Measurements from ENCODE around the gene RNF8.
"Not testable (repeated sequence)": the region's sequence is repeated elsewhere in the genome, so short reads cannot be mapped to it uniquely, and the experiment has no call there.

The RNF8 gene

DNA sequence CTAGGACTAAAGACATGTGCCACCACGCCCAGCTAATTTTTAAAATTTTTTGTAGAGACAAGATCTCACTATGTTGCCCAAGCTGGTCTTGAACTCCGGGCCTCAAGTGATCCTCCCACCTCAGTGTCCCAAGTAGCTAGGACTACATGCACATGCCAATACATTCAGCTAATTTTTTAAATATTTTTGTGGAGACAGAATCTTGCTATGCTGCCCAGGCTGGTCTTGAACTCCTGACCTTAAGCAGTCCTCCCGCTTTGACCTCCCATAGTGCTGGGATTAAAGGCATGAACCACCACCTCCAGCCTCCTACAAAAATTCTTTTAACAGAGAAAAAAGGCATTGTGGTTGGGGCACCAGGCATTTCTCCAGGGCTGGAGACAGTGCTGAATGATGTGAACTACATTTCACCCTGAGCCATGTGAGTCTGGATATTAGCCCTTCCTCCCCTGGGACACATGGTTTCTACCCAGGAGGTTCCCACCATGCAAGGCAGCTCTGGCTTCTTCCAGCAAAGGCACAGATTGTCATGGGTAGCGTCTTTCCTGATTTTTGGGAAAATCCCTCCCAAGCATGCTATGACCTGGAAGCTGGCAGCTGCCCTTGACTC lies 42.9 kb downstream of the RNF8 start:
- H3K4me3 ChIP-seq (ENCODE audit: low read depth, low read length), result no peak overlapping the region

DNA sequence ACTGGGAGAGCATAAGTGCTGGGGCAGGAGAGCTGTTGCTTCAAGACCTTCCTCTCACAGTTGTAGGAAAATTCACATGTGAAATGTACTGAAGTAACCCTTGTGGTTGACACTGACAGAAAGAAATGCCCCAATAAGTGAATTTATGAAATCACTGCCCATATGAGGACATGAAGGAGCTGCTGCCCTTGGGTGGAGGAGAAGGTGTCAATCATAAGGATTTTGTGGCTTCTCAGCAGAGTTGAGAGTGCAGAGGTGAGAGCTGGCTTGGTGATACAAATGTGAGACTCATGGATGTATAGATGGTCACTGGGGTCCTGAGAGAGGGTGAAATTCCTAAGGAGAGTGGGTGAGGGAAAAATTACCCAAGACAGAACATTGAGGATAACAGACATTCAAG lies 45.3 kb downstream of the RNF8 start:
- no peak overlapping the region for H3K4me3 ChIP-seq (ENCODE audit: low read depth, low read length)

DNA sequence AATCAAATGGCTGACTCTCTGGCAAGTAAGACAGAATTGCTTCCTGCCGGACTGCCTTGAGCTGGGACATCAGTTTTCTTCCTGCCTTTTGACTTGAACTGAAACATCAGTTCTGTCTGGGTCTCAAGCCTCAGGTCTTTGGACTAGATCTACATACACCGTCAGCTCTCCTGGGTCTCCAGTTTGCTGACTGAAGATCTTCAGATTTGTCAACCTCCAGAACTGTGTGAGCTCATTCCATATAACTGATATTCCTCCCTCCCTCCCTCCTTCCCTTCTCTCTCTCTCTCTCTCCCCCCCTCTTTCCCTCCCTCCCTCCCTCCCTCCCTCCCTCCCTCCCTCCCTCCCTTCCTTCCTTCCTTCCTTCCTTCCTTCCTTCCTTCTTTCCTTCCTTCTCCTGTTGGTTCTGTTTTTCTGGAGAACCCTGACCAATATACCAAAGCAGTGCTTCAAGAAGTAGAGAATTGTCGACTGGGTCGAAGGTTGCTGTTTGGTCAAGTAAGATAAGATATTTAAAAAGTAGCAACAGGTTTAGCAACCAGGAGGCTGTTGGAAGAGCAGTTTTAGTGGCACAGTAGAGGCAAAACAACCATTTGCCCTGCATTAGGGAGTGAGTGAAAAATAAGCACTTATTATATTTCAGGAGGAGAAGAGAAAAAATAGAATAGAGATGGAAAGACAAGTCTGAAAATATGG lies 46.2 kb downstream of the RNF8 start:
- no peak overlapping the region for H3K4me3 ChIP-seq (ENCODE audit: low read depth, low read length)

DNA sequence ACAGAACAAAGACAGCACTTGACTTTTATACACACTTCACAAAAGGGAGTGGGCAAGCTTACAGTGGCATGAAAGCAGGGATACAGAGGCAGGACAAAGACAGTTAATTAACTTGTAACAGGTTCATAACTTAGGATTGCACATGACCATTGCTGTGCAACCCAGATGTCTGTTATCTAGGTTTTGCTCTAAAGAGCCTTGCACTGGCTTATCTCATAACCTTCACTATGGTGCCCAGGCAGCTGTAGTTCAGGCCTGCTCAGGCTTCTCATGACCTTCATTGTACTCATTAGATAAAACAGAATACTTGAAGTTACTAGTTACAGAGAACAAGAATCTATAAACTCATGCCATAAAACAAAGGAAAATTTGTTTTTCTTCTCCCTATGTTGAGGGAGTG lies 47.9 kb downstream of the RNF8 start:
- not testable (repeated sequence) for H3K4me3 ChIP-seq (ENCODE audit: low read depth, low read length)

DNA sequence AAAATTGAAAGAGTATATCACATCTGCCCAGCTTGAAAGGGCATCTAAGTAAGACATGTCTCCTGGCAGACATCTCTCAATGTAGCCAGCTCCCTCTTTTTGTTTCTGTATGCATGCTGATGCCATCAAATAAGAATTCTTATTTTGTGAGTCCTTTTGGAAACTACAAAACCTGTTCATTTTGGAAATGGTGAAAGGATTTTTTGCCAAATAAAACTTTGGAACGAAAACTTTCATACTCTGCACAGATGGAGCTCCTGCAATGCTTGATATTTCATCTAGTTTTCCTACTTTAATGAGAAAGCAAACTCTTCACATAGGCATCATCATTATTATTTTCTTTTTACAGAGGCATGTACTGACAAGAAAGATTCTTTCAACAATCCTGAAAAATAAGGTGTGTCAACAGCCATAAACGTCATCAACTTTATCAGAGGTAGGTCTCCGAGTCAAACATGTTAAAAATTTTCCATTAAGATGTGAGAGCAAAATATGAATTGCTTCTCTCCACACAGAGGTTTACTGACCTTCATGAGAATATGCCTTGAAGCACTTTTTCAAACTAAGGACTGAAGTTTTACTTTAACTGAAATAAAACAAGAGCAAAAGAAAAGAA lies 53.1 kb downstream of the RNF8 start:
- no peak overlapping the region for H3K4me3 ChIP-seq (ENCODE audit: low read depth, low read length)

DNA sequence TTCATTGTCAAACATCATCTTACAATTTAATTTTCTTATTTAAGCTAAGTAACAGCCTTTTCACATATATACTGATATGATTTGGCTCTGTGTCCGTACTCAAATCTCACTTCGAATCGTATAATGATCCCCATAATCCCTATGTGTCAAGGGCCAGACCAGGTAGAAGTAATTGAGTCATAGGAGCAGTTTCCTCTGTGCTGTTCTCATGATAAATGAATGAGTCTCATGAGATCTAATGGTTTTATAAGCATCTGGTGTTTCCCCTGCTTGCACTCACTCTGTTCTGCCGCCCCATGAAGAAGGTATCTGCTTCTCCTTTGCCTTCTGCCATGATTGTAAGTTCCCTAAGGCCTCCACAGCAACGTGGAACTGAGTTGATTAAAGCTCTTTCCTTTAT lies 54.2 kb downstream of the RNF8 start:
- H3K4me3 ChIP-seq (ENCODE audit: low read depth, low read length), result no peak overlapping the region

DNA sequence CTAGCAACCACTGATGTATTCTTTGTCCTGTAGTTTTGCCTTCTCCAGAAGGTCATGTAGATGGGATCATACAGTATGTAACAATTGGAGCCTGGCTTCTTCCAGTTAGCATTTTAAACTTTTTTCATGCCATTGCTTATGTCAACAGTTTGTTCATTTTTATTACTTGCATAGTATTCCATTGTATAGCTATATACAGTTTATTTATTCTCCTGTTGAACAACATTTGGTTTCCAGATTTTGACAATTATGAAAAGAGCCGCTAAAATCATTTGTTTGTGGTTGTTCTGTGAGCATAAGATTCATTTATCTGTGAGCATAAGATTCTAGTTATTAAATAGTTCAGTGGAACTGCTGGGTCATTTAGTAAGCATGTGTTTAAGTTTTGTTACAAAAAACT lies 55.7 kb downstream of the RNF8 start:
- H3K4me3 ChIP-seq (ENCODE audit: low read depth, low read length), result no peak overlapping the region

DNA sequence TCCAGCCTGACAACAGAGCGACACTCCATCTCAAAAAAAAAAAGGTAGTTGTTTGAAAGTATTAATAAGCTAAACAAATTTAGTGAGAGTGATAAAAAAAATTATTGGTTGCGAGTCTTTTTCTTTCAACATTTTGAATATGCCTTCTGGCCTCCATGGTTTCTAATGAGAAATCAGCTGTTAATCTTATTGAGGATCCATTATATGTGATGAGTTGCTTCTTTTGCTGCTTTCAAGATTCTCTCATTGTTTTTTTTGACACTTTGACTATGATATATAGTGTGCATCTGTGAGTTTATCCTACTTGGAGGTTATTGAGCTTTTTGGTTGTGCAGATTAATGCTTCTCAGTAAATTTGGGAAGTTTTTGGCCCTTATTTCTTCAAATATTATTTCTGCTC lies 63.6 kb downstream of the RNF8 start:
- H3K4me3 ChIP-seq (ENCODE audit: low read depth, low read length), result no peak overlapping the region

DNA sequence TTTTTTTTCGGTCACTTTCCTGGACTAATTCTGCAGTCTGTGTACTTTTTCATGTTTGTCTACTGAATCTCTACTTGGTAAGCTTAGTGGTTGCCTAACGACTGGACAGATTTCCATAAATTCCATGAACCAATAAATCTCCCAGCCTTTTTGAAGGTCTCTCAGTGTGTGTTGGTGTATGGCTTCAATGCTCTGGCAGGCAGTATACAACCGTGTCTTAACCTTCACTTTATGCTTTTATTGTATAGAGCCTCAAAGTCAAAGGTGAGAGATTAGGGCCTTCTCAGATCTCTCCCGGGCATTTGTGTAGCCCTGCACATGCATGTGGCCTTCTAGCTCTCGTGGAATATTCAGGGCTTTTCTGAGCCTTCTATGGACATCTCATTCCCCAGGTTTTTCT lies 64.9 kb downstream of the RNF8 start:
- no peak overlapping the region for H3K4me3 ChIP-seq (ENCODE audit: low read depth, low read length)

DNA sequence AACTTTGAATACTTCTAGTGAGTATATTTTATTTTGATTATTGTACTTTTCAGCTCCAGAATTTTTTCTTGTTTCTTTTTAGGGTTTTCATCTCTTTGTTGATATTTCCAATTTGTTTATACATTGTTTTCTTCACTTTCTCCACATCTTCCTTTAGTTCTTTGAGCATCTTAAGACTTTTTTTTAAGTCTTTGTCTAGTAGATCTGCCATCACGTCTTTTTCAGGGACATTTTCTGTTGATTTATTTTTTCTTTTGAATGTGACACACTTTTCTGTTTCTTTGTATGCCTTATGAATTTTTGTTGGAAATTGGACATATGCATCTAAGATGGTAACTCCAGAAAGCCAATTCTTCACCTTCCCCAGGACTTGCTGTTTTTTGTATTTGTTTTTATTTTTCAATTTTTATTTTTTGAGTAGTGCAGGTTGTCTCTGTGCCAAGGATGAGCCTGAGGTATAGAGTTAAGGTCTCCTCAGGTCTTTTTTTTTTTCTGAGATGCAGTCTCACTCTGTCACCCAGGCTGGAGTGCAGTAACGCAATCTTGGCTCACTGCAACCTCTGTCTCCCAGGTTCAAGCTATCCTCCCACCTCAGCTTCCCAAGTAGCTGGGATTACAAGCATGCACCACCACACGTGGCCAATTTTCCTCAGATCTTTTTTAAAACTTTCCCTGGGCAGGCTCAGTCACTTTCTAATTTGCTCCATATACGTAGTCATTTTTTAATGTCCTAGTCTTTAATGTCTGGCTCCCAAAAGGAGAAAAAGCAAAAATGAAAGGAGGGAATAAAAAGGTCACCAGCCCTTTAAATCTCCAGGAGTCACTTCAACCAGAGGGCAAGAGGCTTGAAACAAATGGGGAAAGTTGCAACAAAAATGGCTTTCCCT lies 72.5 kb downstream of the RNF8 start:
- no peak overlapping the region for H3K4me3 ChIP-seq (ENCODE audit: low read depth, low read length)

DNA sequence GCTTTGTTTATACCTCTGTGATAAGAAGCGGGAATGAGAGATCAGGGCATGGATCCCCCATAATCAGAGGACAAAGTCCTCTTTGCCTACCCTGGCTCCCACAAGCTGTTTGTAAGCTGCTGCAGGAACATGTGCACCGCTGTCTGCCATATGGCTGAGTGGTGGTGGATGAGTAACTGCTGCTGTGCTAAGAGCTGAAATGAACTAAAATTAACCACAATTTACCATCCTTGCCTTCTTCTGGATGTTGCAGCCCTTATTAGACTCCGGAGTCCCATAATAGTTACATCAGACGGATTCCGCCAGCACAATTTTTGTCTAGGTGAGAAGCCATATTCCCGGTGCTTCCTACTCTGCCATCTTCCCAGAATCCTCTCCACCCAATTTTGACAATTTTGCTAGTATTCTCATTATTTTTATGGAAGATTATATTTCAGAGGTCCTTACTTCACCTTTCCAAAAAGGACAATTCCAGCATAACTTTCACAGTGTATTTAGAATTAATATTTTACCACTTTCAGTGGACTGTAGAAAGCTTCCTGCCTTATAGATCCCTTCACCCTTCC lies 73.2 kb downstream of the RNF8 start:
- no peak overlapping the region for H3K4me3 ChIP-seq (ENCODE audit: low read depth, low read length)

DNA sequence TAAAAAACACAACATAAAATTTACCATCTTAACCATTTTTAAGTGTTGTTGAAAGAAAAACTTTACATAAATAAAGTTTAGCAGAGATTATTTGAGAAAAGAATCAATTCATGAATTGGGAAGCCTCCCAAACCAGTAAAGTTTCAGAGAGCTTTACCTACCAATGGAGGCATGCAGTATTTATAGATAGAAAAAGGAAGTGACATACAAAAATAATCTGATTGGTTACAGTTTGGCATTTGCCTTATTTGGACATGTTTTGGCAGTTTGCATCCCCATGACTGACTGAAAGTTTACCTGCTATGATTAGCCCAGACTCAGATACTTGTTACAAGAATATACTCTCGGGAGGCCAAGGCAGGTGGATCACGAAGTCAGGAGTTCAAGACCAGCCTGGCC lies 75.6 kb downstream of the RNF8 start:
- H3K4me3 ChIP-seq (ENCODE audit: low read depth, low read length), result no peak overlapping the region

DNA sequence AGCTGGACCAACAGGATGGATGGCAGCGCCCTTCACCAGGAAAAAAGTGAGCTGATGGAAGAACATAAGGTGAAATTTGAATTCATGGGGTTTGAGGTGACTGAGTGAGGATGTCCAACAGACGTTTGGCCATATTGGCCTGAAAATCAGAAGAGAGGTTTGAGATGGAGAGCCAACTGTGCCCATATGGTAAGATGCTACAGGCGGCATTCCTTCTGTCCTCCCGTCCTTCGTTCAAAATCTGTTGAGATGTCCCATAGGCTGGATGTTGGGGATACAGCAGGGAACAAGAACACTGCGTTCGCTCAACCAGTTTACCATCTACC lies 78.8 kb downstream of the RNF8 start:
- peak overlapping the region; percentile 83 for H3K4me3 ChIP-seq (ENCODE audit: low read depth, low read length)

DNA sequence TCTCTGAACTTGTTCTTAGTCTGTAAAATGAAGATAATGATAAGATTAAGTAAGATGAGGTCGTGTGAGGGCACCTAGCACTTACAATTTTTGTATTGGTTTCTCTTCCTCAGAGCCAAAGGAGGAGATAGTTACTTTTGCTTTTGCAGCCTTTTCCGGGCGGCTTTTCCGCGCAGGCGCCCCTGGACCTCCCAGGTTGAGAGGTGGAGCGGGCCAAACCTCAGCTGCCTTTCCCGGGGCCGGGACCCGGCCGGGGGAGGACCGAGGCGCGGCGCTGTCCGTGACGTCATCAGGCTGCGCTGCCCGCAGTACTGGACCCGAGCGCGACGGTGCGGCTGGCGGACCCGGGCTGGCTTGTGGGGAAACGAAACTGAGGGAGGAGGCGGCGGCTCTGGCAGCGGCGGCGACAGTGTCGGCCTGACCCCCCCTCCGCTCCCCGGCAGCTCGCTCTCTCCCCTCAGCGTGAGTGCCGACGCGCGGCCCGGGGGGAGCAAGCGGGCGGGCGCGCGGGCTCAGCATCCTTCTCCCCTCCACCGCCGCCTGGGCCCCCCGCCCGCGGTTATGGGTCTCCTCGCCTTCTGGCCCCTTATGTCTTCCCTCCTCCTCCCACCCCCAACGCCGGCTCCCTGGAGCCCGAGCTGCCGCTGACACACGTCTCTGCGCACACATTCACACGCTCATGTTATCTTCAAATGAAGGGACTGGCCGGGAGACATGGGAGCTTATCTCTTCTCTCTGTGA lies 79.3 kb downstream of the RNF8 start, which contains the start of gene CMTR1:
Gene CMTR1 (plus strand): TSS at position 306 of the 741 bp plus-strand sequence. CDS start 2,409 bp downstream, outside the sequence.
- H3K4me3 ChIP-seq (ENCODE audit: low read depth, low read length), result peak within 1 kb of the TSS; percentile 83

DNA sequence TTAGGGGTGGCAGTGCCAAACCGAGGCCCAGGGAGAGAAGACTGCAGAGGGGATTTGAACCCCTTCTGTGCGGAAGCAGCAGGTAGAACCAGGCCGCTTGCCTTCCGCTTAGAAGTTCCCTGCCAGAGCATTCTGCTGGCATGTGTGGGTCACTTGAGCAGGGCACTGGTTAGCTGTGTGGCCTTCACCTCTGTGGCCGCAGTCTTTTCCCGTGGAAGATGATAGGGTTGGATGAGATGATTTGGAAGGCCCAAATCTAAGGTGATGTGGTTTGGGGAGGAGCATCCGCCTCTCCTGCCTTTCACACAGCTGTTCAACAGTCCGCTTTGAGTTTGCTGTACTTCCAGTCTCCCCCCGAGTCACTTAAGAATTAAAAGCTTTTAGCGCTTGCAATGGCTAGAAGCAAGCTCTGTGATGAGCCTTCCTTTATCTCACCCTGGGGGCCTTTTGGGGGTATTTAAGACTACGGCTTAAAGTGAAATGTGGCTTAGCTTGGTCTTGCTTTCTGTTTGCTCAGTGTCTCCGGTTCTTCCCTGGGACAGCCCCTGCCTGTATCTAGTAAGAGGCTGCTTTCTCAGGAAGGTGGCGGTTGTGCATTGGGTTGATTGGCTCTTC lies 80.0 kb downstream of the RNF8 start:
- peak overlapping the region; percentile 83 for H3K4me3 ChIP-seq (ENCODE audit: low read depth, low read length)

DNA sequence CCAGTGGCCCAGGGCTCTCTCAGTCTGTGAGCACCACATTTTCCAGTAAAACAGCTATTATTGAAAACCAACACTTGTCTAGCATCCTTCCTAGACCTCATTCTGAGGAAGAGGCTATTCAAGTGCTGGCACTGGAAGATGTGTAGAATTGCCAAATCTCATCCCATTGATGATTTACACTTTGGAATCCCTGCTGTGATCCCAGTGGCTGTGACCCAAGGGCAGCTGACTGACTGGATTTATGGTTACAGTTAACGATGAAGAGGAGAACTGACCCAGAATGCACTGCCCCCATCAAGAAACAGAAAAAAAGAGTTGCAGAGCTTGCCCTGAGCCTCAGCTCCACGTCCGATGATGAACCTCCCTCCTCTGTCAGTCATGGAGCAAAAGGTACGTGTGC lies 81.6 kb downstream of the RNF8 start:
- H3K4me3 ChIP-seq (ENCODE audit: low read depth, low read length), result no peak overlapping the region

DNA sequence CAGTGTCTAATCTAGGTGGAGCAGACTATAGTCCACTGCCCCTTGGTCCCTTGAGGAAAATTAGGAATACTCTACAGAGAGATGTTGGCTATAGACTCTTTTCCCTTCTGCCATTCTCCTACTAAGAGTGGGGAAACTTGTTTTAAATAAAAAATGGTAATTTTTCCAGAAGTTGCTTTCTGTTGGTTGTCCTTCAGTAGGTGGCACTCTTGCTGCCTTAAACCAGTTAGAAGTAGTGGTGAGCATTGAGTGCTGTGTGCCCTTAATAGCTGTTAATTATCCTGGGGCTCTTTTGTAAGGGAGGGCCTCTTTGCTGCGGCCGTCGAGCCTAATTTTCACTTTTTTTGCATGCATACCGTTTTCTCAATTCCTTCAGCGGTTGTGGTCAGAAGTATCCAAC lies 82.0 kb downstream of the RNF8 start:
- H3K4me3 ChIP-seq (ENCODE audit: low read depth, low read length), result no peak overlapping the region

DNA sequence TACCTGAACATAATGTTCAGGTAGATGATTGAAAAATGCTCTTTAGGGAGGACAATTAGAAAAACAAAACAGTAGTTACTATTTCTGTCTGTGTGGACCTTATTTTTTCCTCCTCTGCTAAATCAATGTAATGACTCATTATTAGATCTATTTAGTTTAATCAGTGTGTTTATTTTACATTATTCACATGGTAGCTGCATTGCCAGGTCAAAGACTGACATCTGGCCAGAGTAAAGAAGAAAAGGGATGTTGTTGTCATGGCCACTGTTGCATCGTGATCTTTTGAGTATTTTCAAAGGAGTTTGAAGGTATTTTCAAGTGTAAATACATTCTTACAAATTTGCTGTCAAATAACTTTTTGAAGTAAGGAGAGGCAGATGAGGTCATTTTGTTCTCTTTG lies 85.1 kb downstream of the RNF8 start:
- no peak overlapping the region for H3K4me3 ChIP-seq (ENCODE audit: low read depth, low read length)

DNA sequence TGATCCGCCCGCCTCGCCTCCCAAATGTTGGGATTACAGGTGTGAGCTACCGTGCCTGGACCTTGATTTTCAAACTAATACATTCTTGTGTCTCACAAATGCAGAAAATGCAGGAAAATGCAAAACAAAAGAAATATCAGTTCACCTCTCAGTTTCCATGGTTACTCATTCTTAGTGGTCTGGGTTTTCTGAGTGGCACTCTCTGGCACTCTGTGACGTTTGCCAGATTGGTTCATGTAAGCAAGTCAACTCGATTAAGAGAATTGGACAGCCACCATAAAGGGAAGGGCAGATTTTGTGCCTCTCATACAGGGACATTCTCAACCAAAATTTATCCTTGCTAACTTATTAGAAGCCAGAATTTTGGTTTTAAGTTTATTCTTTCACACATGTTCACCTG lies 87.9 kb downstream of the RNF8 start:
- no peak overlapping the region for H3K4me3 ChIP-seq (ENCODE audit: low read depth, low read length)

Measured in iPS-11a (cell line).